Upper lobe of right lung (tissue), 1 donor: ENCODE measurements around the gene IMMT. TPM values are rescaled to one million over a fixed set of nuclear protein-coding genes. Genes with fewer than 3 reads are reported as not detected.

Experiments
- ATAC-seq: fragments of 200-7000 bp; cut with Tn5 transposase; one replicate; pipeline ENCODE4 v1.9.1; 2020; ENCODE audit warnings: mild to moderate bottlenecking, moderate library complexity
- DNase-seq: peaks from one replicate; pipeline ENCODE4 v3.0.0-alpha.2; 2020
- H3K27ac ChIP-seq: fragments of 200-600 bp; one replicate; pipeline ENCODE4 v1.8.0; 2022
- H3K27me3 ChIP-seq: fragments of 200-600 bp; one replicate; pipeline ENCODE4 v1.8.0; 2022; ENCODE audit warnings: mild to moderate bottlenecking
- H3K36me3 ChIP-seq: fragments of 200-600 bp; one replicate; pipeline ENCODE4 v1.8.0; 2022
- H3K4me1 ChIP-seq: fragments of 200-600 bp; one replicate; pipeline ENCODE4 v1.8.0; 2022
- H3K4me3 ChIP-seq: fragments of 200-600 bp; one replicate; pipeline ENCODE4 v1.8.0; 2022; ENCODE audit warnings: mild to moderate bottlenecking
- H3K9me3 ChIP-seq: fragments of 200-600 bp; one replicate; pipeline ENCODE4 v1.8.0; 2022
- CTCF ChIP-seq: fragments of 200-600 bp; IDR thresholded peaks from one replicate; pipeline ENCODE4 v1.8.0; 2022; ENCODE audit warnings: antibody characterized with exemption
- intact Hi-C: fragments of 100-400 bp; cut with DNase I; formaldehyde crosslinking; loops from one replicate; pipeline ENCODE4 v1.11.0; 2022
- total RNA-seq: library from RNA; stranded (reverse); fragmentation: NEBNext Ultra II Directional; extraction: Animal tissue kit (Norgen Biotek cat#: 25700); gene quantifications from one replicate; pipeline ENCODE4 v1.2.1, GENCODE V29; 2021
- donor health status: DM: no; HTN: yes; CAD: no; lungs with severe emphysema.

The IMMT gene
- total RNA-seq, 1 donor from 2014 or later = 54.9 TPM

GRCh38 chr2:86221066-86221684, 25.9 kb upstream of the IMMT start:
- Histone ChIP-seq H3K4me1 (peaks cover 29% of the 10 kb centered on the region), H3K36me3 (no peaks in the 10 kb centered on the region), H3K27me3 (no peaks in the 10 kb centered on the region), H3K9me3 (no peaks in the 10 kb centered on the region), H3K4me3 (no peak overlapping the region), H3K27ac (no peak overlapping the region)
- intact Hi-C loops = loop anchor here (10.0 kb wide), 2 partner anchors 74 to 144 kb away; no protein-coding TSS in a partner anchor
- peak; percentile 75 for TF ChIP-seq CTCF
- ATAC-seq (peak; percentile 66), DNase-seq (no peak)

GRCh38 chr2:86219896-86220295, 24.6 kb upstream of the IMMT start:
- Histone ChIP-seq H3K27ac (no peak overlapping the region), H3K27me3 (no peaks in the 10 kb centered on the region), H3K36me3 (no peaks in the 10 kb centered on the region), H3K4me1 (peaks cover 20% of the 10 kb centered on the region), H3K4me3 (no peak overlapping the region), H3K9me3 (no peaks in the 10 kb centered on the region)
- no peak for ATAC-seq
- DNase-seq = no peak
- intact Hi-C loops = loop anchor here (10.0 kb wide), 2 partner anchors 75 to 145 kb away; no protein-coding TSS in a partner anchor
- TF ChIP-seq CTCF = no peak

- Histone ChIP-seq H3K4me1 (peaks cover 16% of the 10 kb centered on the region), H3K27ac (no peak overlapping the region), H3K9me3 (no peaks in the 10 kb centered on the region), H3K36me3 (peaks cover 12% of the 10 kb centered on the region), H3K4me3 (no peak overlapping the region), H3K27me3 (no peaks in the 10 kb centered on the region)
- ATAC-seq (no peak), DNase-seq (no peak)
- no peak for TF ChIP-seq CTCF
- intact Hi-C loops = no loop called here
These were observed 22.9 kb upstream of the IMMT start for GRCh38 chr2:86218124-86218523.

GRCh38 chr2:86216575-86217555, 21.6 kb upstream of the IMMT start:
- H3K27me3 ChIP-seq = no peaks in the 10 kb centered on the region
- H3K9me3 ChIP-seq = no peaks in the 10 kb centered on the region
- no peak overlapping the region for H3K4me3 ChIP-seq
- ATAC-seq (no peak), DNase-seq (no peak)
- H3K4me1 ChIP-seq = peaks cover 9% of the 10 kb centered on the region
- no peak for TF ChIP-seq CTCF
- H3K27ac ChIP-seq = no peak overlapping the region
- H3K36me3 ChIP-seq = peaks cover 24% of the 10 kb centered on the region
- intact Hi-C loops = no loop called here

GRCh38 chr2:86214503-86214832, 19.2 kb upstream of the IMMT start:
- Histone ChIP-seq H3K27me3 (no peaks in the 10 kb centered on the region), H3K36me3 (peaks cover 48% of the 10 kb centered on the region), H3K4me1 (peaks cover 9% of the 10 kb centered on the region), H3K9me3 (no peaks in the 10 kb centered on the region), H3K27ac (no peak overlapping the region), H3K4me3 (no peak overlapping the region)
- DNase-seq = no peak
- no peak for TF ChIP-seq CTCF
- ATAC-seq = no peak
- intact Hi-C loops = no loop called here
